MCF 10A (cell line): ENCODE data around the gene SLC34A1. TPM values are rescaled to one million over a fixed set of nuclear protein-coding genes. Genes with fewer than 3 reads are reported as not detected.

ENCODE experiments used
- BruUV-seq: library from RNA; stranded (reverse); fragments of 400-500 nt; replicated peaks from 2 replicates; lab custom pipeline; 2021; lab: Mats Ljungman, UMichigan
- CTCF ChIA-PET: fragments of 300-600 bp; sonication (Branson Sonifier 250); formaldehyde crosslinking; extraction: SDS; loops from one replicate; lab custom pipeline; 2021; ENCODE audit warnings: antibody characterized with exemption, inconsistent platforms; lab: Yijun Ruan, JAX
- POLR2A ChIA-PET: fragments of 300-600, 350-650 bp; sonication (Branson Sonifier 250); formaldehyde crosslinking; extraction: SDS; loops from one replicate; lab custom pipeline; 2020; ENCODE audit warnings: antibody characterized with exemption, inconsistent platforms; lab: Yijun Ruan, JAX
- DNase-seq: peaks from one replicate; pipeline ENCODE4 v3.0.0-alpha.2; 2018; ENCODE audit not compliant: unreplicated experiment
- H3K27ac Mint-ChIP-seq: one replicate; pipeline ENCODE4 v1.8.0; 2022; ENCODE audit warnings: mild to moderate bottlenecking, low read depth, mixed read lengths; ENCODE audit not compliant: unreplicated experiment
- H3K27me3 Mint-ChIP-seq: one replicate; pipeline ENCODE4 v1.8.0; 2022; ENCODE audit warnings: mixed read lengths; ENCODE audit not compliant: insufficient read depth, unreplicated experiment
- H3K36me3 Mint-ChIP-seq: one replicate; pipeline ENCODE4 v1.8.0; 2022; ENCODE audit warnings: mild to moderate bottlenecking, moderate library complexity, mixed read lengths; ENCODE audit not compliant: insufficient read depth, unreplicated experiment
- H3K4me1 Mint-ChIP-seq: one replicate; pipeline ENCODE4 v1.8.0; 2022; ENCODE audit warnings: mixed read lengths; ENCODE audit not compliant: insufficient read depth, unreplicated experiment
- H3K4me3 Mint-ChIP-seq: one replicate; pipeline ENCODE4 v1.8.0; 2022; ENCODE audit warnings: mild to moderate bottlenecking, moderate library complexity, mixed read lengths; ENCODE audit not compliant: unreplicated experiment
- H3K9me3 Mint-ChIP-seq: one replicate; pipeline ENCODE4 v1.8.0; 2022; ENCODE audit warnings: mixed read lengths; ENCODE audit not compliant: unreplicated experiment
- CTCF ChIP-seq: fragments of 200-600 bp; IDR thresholded peaks from one replicate; pipeline ENCODE4 v1.8.0; 2022; ENCODE audit warnings: antibody characterized with exemption, mild to moderate bottlenecking; ENCODE audit not compliant: unreplicated experiment
- intact Hi-C: fragments of 100-400 bp; cut with micrococcal nuclease; formaldehyde crosslinking; loops from 2 replicates; pipeline ENCODE4 v1.14.1; 2022
- total RNA-seq: library from RNA; stranded (reverse); gene quantifications from 2 replicates; pipeline ENCODE4 v1.2.3, GENCODE V29; 2022

SLC34A1 gene
- total RNA-seq, 1 experiment from 2014 or later: not detected

- intact Hi-C loops: loop anchor here (2.0 kb wide), 1 partner anchor 94 kb away; no protein-coding TSS in a partner anchor
- ChIA-PET CTCF (interaction anchor here (0.5 to 8.5 kb wide), 51 partner anchors 9 to 993 kb away, joined by 3 to 277 read pairs (median 5); partner anchors contain the start of genes DOK3, GRK6, LMAN2 and MXD3), POLR2A (interaction anchor here (0.6 to 7.3 kb wide), 30 partner anchors 11 to 866 kb away, joined by 3 to 202 read pairs (median 4); partner anchors contain the start of genes DDX41, GRK6, LMAN2 and MXD3)
- no peak for TF ChIP-seq CTCF
- Mint-ChIP-seq H3K4me3 (peak overlapping the region; percentile 87), H3K36me3 (peaks cover 13% of the 10 kb centered on the region), H3K9me3 (no peaks in the 10 kb centered on the region), H3K27me3 (no peaks in the 10 kb centered on the region), H3K27ac (peak overlapping the region; percentile 19), H3K4me1 (peaks cover 25% of the 10 kb centered on the region)
- no TSS peak for BruUV-seq
- peak; percentile 71 for DNase-seq
These were observed 19.0 kb downstream of the SLC34A1 start for GRCh38 chr5:177403102-177403791.

GRCh38 chr5:177403792-177404640 lies 19.8 kb downstream of the SLC34A1 start:
- Mint-ChIP-seq H3K27ac (peak overlapping the region; percentile 85), H3K4me1 (peaks cover 25% of the 10 kb centered on the region), H3K9me3 (no peaks in the 10 kb centered on the region), H3K27me3 (no peaks in the 10 kb centered on the region), H3K36me3 (peaks cover 13% of the 10 kb centered on the region), H3K4me3 (peak overlapping the region; percentile 87)
- intact Hi-C loops: loop anchor here (1.0 to 2.0 kb wide), 3 partner anchors 22 to 95 kb away; partner anchors contain the start of gene GRK6
- peak; percentile 89 for DNase-seq
- POLR2A ChIA-PET: interaction anchor here (0.6 to 7.3 kb wide), 29 partner anchors 11 to 867 kb away, joined by 3 to 202 read pairs (median 4); partner anchors contain the start of genes GRK6, LMAN2, MXD3 and PDLIM7
- TF ChIP-seq CTCF: peak; percentile 88
- CTCF ChIA-PET: interaction anchor here (0.5 to 8.5 kb wide), 57 partner anchors 9 to 994 kb away, joined by 3 to 277 read pairs (median 4); partner anchors contain the start of genes DOK3, GRK6, LMAN2 and MXD3
- BruUV-seq: no TSS peak

- no peak for TF ChIP-seq CTCF
- intact Hi-C loops: loop anchor here (1.0 kb wide), 2 partner anchors 22 to 50 kb away; partner anchors contain the start of gene GRK6
- BruUV-seq: no TSS peak
These were observed 20.5 kb downstream of the SLC34A1 start for GRCh38 chr5:177404641-177405179.

More at GRCh38 chr5:177404641-177405179, 20.5 kb downstream of the SLC34A1 start:
- H3K27ac Mint-ChIP-seq: peak overlapping the region; percentile 85
- peaks cover 25% of the 10 kb centered on the region for H3K4me1 Mint-ChIP-seq
- no peaks in the 10 kb centered on the region for H3K9me3 Mint-ChIP-seq
- H3K4me3 Mint-ChIP-seq: peak overlapping the region; percentile 87
- POLR2A ChIA-PET: interaction anchor here (0.6 to 7.3 kb wide), 20 partner anchors 11 to 449 kb away, joined by 3 to 202 read pairs (median 4); partner anchors contain the start of genes GRK6, LMAN2, MXD3 and PRR7
- peaks cover 13% of the 10 kb centered on the region for H3K36me3 Mint-ChIP-seq
- H3K27me3 Mint-ChIP-seq: no peaks in the 10 kb centered on the region
- CTCF ChIA-PET: interaction anchor here (0.6 to 8.5 kb wide), 34 partner anchors 11 to 826 kb away, joined by 3 to 277 read pairs (median 6); partner anchors contain the start of genes DOK3, GRK6, PDLIM7 and PRR7
- no peak for DNase-seq
